GM21786 (cell line): ENCODE data around the gene EDNRB.
A peak's percentile ranks its signal among the peaks of the same experiment; 100 is the strongest.
"Not testable (repeated sequence)": the region's sequence is repeated elsewhere in the genome, so short reads cannot be mapped to it uniquely, and the experiment has no call there.

Source experiments
- ATAC-seq: cut with Tn5 transposase; IDR thresholded peaks from one replicate; pipeline ENCODE4 v1.9.1; 2021; ENCODE audit not compliant: unreplicated experiment

The EDNRB gene

DNA sequence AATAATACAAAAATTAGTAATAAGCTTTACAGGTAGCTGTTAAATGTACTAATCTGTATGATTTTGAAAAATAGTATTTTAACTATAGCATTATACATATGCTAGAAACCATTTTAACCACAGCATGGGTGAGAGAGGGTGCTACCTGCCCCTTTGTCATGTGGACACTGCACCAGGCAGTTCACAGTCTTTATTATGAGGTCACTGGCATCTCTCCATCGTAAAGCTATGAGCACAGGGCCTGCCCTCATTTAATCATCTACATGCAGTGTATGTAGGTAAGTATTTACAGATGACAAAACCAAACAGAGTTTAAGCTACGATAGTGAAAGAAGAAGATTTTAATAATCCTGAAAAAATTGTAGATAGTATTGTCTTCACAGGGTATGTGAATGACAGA lies 21.7 kb downstream of the EDNRB start:
- no peak for ATAC-seq

DNA sequence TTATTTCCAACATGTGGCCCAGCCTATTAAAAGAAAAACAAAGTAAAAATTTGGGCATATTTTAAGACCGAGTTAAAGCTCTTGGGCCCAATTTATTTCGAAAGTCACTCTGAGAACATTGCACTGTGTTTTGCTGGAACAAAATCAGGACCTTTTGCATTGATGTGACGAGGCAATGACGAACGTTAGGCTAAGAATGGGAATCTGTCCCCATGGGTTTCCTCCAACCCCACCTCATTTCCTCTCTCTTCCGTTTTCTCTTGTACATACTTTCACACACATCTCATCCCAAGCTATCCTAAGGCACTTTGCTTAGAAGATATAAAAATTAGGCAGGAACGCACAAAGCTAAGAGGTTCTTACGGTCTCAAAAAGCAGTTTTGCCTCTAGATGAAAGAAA lies 22.1 kb downstream of the EDNRB start:
- no peak for ATAC-seq

DNA sequence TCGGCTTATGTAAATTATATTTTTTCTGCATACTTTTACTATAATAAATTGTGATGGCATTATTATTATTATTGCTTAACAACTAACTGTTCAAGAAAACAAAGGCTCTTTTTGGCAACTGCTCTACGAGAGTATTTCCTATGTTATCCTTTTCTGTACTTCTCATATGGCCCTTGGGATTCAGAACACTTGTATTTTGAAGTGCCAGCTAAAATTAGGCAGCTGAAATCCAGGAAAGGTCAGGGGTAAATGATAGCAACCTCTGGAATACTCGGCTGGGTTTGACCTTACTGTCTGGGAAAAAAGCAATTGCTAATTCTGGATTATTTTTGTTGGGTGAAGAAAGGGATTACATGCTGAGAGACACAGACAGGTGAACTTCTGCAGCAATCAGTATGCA lies 23.9 kb downstream of the EDNRB start:
- no peak for ATAC-seq

DNA sequence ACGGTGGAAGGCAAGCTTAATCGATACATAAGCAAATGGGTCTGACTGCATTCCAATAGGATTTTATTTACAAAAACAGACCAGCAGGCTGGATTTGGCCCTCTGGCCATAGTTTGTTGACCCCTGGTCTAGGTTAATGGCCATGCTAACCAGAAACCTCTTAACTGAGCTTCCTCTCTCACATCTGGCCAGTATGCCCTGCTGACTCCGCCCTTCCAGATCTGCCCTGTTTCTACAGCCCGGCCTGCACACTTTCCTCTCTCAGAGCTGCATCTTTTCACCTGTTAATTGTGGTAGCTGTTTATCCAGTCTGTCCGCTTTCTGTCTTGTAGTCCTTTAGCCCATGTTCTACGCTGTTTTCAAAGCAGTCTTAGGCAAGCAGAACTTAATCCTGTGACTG lies 25.6 kb downstream of the EDNRB start:
- no peak for ATAC-seq

DNA sequence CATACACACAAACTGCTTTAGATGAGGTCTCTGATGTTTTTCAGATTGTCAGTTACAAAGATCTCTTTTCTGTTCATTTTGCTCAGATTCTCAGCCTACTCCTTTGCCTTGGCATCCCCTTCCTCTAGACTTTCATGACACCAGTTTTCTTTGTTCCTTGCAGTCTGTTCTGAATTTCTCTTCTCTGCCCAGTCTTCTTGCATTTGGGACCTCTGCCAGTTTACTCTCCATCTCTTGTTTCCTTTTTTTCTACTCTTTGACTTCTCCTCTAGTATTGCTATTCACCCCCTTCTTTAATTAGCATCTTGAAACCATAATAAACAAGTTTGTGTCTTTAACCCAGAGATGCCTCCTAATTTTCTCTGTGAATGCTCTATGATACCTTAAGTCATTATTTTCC lies 26.1 kb downstream of the EDNRB start:
- ATAC-seq = no peak

DNA sequence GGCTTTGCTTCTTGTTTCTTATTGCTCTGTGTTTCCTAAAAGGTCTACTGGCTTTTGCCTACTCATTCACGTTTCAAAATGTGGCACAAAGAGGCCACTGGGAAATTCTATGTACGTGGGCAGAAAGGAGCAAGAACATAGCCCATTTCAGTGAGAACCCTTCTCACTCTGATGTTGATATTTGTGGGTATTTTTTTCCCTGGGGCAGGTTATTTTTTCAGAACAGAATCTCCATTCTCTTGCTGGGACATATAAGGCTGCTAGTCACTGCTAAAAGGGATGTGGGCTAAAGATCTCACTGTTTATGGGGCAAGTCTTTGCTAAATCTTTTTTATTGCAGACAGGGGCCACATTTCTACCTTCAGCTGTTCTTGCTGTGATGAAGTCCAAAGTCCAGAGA lies 27.1 kb downstream of the EDNRB start:
- ATAC-seq = no peak

DNA sequence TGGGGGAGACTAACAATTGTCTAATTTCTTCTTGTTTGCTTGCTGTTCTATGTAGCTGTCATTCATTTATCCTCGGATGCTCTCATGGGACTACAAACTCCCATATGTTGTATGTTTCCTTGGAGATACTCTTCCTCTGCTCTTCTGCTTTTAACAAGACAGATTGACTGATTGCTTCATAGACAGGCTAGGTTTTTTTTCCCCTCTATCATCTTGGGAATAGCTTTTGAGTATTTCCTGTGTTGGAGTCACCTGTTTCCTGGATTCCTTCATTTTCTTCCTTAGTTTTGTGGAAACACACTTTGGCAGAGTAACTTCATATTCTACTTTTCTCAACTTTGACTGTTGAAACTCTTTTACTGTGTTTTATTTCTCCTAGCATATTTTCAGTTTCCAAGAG lies 27.6 kb downstream of the EDNRB start:
- no peak for ATAC-seq

DNA sequence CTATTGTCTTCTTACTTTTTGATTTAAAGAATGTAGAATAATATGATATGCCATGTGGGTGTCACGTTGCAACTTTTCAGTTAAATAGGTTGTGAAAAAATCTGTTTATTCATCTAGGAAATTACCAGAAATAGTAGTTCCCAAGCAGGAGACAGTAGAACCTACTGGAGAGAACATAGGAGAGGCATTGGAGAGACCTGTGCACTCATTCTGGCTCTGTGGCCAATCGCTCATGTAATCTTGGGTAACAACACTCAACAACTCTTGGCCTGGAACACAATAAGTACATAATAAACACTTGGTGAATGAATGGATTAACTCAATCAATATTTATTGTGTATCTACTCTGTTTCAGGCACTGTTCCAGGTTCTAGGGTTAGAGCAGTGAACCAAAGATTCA lies 35.3 kb downstream of the EDNRB start:
- ATAC-seq = no peak

DNA sequence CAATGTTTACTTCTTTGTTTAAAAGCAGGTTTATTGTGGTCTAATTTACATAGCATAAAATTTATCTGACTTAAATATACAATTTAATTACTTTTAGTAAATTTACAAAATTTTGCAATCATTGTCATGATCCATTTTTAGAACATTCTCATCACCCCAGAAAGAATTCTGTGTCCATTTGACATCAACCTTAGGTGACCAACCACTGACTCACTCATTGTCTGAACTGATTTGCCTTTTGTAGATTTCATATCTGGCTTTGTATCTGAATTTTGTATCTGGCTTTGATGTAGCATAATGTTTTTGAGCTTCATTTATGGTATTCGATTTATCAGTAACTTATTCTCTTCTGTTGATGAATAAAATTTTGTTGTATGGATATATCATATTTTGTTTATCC lies 40.4 kb downstream of the EDNRB start:
- ATAC-seq = no peak

DNA sequence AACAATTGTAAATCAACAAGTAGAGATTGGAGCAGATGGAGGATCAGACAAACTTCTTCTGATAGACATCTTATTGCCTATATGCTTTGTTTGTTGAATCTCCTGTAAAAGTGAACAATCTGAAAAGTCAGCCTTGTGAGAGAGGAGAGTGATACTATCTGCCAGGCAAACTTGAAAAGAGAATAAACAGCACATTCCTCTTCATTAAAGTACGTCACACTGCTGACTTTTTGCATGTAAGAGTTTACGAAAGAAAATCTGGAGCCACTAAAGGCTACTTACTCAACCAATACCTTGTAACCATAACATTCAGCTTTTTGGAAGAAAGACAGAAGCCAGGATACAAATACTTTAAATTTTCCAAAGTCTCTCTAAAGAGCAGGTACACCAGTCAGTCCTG lies 42.5 kb downstream of the EDNRB start:
- ATAC-seq = no peak

DNA sequence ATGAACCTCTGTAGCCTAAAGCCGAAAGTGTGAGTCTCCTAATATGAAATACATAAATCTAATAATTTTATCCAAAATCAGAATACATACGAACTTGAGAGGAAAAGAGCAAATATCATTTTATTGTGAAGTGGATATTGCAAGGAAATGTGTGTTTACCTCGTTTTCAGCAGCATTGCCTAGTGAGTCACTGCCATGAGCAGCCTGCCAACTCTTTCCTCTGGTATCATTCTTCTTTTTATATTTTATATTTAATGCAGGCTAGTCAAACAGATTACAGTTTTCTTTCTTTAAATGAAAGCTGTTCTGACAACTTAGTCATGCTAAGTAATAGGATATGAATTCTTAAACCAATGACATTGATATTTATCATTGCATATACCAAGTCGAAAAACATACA lies 44.2 kb downstream of the EDNRB start:
- no peak for ATAC-seq

DNA sequence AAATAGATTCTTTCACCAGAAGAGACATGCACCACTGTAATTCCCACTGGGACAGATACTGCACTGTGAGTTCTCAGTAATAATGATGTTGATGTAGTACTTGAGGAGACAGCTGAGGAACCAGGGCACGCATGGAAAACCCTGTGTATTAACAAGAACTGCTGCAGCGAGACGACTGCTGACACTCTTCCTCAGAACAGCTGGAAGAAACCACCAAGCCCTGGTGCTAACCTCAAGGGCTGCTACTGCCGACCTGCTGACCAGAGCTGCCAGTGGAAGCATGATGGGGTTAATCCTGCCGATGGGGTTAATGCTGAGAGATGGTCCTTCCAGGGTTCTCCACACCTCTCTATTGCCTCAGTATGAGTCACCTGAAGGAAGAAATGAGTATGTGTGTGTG lies 45.6 kb downstream of the EDNRB start:
- no peak for ATAC-seq

DNA sequence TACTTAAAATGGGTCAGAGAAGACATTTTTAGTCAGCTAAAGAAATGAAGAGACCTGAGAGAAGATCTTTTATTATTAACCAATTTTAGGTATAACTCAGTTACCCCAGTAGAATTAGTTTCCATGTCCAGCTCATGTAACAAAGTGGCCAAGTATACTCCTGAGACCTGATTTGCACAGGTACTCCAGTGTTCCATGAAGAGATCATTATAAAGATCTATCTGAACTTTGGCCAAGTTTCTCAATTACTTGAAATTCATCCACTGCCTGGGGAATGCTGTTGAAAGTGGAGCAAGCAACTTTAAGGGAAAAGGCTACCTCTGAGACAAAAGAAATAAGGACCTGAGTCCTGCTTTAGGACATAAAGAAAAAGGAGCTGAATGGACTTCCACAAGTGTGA lies 47.0 kb downstream of the EDNRB start:
- no peak for ATAC-seq

DNA sequence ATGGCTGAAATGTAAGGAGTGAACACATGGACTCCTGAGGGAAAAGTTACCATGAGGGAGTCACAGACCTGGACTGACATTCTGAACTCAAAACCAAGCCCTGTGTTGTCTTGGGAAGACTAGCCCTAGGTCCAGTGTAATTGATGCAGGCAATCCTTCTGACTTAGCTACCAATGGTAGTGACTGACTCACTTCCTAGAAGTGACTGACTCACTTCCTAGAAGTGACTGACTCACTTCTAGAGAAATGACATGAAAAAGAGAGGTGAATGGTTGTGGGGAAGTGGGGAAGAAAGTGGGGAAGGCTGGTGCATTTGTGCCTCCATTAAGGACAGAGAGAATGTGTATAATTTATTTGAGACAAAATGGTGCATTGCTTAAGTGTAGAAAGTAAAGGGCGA lies 49.9 kb downstream of the EDNRB start:
- no peak for ATAC-seq

DNA sequence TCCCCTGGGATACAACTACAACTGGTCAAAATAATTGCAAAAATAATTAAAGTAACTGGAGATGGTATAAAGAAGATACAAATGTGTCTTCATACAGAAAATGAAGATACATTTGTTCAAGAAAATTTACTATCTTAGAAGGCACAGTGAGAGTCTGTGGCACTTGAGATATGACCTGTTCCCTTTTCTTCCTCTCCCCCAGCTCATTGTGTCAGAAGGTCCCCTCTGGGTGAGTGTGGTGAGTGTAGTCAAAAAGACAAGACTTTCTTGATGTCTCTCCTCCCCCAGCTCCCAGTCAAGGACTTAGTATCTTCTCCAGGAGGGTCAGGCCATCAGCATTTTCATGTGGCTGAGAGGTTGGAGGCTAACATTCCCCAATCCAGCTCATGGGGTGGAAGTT lies 51.7 kb downstream of the EDNRB start:
- no peak for ATAC-seq

DNA sequence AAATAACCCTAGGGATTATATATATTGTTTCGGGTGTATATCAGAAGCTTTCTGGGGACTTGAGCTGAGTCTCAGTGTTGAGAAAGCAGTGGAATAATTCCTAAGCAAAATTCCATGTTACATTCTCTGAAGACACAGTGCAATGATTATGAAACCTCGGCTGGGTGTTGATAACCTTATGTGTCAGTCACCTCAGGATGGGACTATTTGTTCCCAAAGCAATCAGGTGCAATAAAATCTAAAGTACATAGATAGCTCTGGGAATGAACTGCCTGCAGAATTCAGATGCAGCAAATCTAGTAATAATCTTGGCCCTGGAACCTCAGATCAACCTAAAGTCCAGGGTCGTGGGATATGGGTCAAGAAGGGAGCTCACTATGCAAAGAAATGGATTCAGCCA lies 53.0 kb downstream of the EDNRB start:
- ATAC-seq = no peak

DNA sequence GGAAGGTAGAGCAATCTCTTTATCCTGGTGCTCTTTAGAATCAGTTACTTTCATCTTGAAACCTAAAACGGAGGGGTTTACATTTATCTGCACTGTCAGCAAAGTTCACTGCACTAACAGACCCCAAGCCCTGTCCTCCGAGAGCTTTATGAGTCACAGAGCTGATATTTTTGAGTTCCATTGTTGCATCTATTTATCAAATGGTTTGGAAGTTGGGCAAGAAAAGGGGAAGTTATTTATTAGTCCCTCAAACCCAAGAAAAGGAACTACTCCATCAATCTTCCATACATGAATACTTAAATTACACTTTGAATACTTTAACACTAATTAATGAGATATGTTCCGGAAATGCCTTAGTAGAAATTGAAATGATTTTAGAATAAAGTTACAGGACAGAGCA lies 55.5 kb downstream of the EDNRB start:
- ATAC-seq = no peak

DNA sequence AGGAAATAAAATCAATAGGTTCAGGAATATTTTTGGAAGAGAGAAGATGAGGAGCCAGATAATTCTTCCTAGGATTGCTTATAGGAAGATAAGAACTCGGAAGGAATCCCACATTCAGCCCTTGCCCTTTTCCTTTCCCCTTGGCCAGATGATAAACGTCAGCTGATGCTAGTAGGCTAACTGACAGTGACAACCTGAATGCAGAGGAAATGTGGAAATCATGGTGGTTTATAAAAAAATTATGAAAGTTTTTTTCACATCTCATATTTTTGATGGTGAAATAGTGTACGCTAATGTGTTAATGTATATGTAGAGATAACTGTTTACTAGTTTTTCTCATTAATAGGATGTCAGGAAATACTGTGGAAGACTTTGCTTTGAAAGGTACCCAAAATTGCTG lies 56.9 kb downstream of the EDNRB start:
- no peak for ATAC-seq

DNA sequence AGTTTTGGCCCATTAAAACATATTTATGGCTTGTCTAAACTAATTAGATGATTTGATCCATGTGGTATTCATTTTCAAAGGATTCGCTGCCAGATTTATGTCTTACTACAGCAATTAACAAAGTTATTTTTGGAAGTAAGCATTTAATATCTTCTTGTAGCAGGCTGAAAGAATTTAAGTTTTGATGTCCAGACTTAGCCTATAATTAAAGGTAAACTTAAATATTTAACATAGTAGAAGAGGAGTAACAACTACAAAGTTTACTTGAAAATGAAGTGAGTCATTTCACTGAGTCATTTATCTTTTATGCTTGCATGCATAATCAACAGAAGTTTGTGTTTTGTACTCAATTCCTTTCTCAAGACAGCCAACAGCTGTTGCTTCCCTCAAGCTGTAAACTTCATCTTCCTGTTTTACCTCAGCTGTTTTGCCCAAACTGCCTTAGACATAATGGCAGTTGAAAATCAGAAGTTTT lies 58.1 kb downstream of the EDNRB start:
- no peak for ATAC-seq

DNA sequence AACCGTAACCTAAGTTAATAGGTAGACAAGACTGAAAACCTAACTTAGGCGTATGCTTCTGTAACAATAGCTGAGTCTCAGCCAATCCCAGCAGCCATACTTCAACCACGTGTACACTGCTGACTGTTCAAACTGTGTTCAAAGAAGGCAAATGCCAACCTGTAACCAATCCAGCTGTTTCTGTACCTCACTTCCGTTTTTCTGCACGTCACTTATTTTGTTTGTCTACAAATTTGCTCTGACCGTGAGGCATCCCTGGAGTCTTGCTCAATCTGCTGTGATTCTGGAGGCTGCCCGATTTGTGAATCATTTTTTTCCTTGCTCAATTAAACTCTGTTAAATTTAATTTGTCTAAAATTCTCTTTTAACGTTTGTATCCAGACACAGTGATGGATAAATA lies 59.2 kb downstream of the EDNRB start:
- ATAC-seq = no peak

DNA sequence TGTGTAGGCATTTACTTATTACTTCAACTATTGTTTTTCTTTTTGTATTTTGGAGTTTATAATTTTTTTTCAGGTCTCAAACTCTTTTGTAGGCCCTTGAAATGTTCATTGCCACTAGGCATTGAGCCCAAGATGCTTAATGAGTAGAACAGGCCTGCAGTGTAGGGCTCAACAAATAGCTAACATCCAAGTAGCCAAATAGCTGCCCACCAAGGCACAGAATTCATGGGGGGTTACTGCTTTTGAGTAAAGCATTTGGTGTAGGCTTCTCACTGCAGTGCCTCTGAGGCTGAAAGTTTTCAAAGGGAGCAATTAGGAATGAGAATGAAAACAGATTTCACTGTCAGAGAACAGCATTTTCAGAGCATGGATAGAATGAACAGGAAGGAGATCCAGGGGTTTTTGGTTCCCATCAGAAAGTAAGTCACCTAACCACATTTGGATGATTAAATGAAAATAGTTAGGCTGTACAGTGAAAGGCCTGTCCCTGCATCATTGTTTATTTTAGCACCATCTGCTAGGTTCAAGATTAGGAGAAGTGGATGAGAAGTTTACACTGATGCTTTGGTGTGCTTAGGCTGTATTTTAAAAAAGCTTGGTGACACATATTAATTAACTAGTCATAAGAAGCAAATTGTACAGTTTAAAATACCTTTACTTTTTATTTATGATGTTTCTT lies 61.0 kb downstream of the EDNRB start:
- no peak for ATAC-seq

DNA sequence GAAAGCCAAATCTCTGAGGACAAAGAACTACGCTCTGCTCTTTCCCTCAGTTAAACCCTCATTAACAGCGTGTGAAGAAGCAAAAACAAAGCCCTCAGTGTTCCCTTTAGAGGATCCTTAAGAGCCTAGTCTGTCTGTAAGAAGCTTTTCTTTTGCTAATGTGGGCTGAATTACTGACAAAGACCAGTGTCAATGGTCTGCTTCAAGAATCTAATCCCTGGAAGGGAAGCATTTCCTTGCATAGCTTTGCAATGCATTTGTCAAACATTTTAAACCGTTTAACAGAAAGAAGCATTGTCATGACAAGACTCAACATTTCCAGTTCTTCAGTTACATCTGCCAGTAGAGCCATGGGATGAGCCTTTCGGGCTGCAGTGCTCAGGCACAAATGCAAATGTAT lies 64.9 kb downstream of the EDNRB start:
- ATAC-seq = no peak

DNA sequence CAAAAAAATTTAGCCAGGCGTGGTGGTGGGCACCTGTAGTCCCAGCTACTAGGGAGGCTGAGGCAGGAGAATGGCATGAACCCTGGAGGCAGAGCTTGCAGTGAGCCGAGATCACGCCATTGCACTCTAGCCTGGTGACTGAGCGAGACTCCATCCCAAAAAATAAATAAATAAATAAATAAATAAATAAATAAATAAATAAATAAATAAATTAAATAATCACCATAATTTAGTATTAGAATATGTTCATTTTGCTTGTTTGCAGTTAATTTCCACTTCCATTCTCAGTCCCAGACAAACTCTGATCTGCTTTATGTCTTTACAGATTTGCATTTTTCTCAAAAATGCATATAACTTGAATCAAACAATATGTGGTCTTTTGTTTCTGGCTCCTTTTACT lies 70.6 kb downstream of the EDNRB start:
- not testable (repeated sequence) for ATAC-seq

DNA sequence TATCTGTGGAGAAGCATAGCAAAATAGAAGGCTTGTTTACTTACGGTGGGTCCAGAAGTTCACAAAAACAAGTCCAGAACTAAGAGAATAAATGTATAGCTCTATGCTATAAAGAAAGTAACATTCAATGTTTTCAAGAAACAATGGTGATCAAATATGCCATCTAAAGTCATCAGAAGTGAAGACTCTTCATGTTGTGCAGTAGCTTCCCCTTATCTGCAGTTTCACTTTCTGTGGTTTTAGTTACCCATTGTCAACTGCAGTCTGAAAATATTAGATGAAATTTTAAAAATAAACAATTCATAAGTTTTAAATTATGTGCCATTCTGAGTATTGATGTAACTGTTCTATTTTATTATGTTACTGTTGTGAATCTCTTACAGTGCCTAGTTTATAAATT lies 72.5 kb downstream of the EDNRB start:
- peak; percentile 88 for ATAC-seq
